ENCODE results near the gene TSSC4.

DNA sequence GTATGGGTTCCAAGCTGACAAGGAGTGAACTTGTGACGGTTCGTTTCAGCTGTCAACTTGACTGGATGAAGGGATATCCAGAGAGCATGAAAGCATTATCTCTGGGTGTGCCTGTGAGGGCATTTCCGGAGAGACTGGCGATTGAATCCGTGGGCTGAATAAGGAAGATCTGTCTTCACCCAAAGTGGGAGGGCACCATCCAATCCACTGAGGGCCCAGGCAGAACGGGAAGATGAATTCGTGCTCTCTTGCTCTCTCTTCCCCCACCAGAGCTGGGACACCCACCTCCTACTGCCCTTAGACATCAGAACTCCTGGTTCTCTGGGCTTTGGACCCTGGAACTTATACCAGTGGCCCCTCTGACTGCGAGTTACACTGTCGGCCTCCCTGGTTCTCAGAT, 39.0 kb upstream of the TSSC4 start:
- TF ChIP-seq CTCF (IDR thresholded peaks at IDR 0.05) = no peak
- no peak for TF ChIP-seq POLR2A (IDR thresholded peaks at IDR 0.05)

Measured in right lobe of liver (tissue), 4 donors.